ENCODE results near the gene C12orf43. TPM values are rescaled to one million over a fixed set of nuclear protein-coding genes. Genes with fewer than 3 reads are reported as not detected.

The C12orf43 gene
- total RNA-seq, 1 experiment from 2014 or later, result 18.6 TPM

Other genes with a start within 250 kb of the C12orf43 start
- 11.5 and 12.5 TPM in 2 replicates for gene SPPL3, start 112.1 kb downstream of the C12orf43 start, total RNA-seq (2014; rRNA removed; shearing (Covaris generic))
- not detected in 2 replicates for gene HNF1A, start 37.9 kb downstream of the C12orf43 start, total RNA-seq (2014; rRNA removed; shearing (Covaris generic))
- gene OASL, start 22.8 kb upstream of the C12orf43 start, total RNA-seq (2014; rRNA removed; shearing (Covaris generic)), result 0.17 TPM in 1 of 2 replicates, not detected in the other
- 0.55 and 1.2 TPM in 2 replicates for gene P2RX7, start 116.4 kb upstream of the C12orf43 start, total RNA-seq (2014; rRNA removed; shearing (Covaris generic))
- gene P2RX4, start 193.6 kb upstream of the C12orf43 start, total RNA-seq (2014; rRNA removed; shearing (Covaris generic)), result 16.3 and 16.6 TPM in 2 replicates

All from NCI-H460 (cell line).